RKO (cell line): ENCODE measurements around the gene TDRD9.

Source experiments
- DNase-seq: peaks from one replicate; pipeline ENCODE4 v3.0.0-alpha.2; 2016; ENCODE audit warnings: low spot score

Gene TDRD9

DNA sequence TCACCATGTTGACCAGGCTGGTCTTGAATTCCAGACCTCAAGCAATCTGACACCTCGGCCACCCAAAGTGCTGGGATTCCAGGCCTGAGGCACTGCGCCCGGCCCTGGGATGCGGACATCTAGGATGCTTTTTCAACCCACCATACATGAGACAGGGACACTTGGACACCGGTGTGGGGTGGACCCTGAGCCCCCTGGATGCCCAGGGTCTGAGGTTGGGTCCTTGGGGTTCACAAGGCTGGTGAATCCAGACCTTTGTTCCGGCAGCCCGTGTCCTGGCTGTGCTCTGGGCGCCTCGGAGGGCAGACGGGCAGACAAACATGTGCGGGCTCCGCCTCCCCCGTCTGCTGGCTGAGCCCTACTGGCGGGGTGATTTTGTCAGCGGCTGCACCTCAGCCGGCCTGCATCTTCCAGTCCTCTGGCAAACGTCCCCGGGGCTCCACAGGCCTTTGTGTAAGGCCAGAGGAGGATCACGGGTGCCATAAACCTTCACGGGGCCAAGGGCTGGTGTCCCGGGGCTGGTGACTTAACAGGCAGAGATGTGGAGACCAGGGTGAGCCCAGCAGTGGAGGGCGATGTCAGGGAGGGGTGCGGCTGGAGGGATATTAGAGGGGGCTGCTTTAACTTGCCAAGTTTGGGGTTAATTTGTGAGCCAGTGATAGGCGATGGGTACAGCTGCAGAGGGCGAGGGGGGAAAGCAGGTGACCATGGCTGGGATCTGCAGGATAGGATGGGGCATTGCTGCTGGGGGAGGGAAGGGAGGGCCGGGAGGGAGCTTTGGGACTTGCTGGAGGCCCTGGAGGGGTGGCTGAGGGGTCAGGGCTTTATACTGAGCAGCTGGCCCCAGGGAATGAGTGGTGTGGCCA, 163.0 kb downstream of the TDRD9 start:
- DNase-seq: no peak

DNA sequence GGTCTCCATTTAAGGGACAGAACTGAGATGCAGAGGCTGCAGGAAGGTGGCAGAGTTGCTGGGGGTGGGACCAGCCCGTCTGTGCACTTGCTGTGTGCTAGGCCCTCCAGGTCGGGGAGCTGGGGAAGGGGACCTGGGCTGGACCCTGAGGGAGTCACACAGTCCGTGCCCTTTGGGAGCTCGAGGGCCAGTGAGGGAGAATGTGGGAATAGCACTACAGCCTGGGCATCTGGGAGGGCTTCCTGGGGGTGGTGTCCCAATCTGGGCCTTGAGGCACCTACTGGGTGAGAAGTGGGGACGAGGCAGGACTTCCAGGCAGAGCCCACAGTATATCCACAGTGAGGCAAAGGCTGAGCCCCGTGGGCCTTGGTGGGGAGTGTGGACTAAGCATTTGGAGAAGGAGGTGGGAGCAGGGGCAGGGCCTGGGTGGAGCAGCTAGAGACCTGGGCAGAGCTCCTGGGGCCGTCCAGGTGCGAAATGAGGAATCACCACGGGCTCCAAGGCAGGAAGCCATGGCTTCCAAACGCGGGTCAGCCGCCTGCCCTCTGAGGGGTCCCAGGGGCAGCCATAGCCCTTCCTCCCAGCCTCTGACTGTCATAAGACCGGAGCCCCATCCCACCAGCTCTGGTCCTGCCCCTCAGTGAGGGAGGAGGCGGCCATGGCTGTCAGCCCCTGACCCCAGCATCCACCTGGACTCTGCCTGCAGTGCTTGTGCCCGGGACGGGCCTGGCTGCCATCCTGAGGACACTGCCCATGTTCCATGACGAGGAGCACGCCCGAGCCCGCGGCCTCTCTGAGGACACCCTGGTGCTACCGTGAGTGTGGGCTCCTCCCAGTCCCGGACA, 163.9 kb downstream of the TDRD9 start:
- no peak for DNase-seq

DNA sequence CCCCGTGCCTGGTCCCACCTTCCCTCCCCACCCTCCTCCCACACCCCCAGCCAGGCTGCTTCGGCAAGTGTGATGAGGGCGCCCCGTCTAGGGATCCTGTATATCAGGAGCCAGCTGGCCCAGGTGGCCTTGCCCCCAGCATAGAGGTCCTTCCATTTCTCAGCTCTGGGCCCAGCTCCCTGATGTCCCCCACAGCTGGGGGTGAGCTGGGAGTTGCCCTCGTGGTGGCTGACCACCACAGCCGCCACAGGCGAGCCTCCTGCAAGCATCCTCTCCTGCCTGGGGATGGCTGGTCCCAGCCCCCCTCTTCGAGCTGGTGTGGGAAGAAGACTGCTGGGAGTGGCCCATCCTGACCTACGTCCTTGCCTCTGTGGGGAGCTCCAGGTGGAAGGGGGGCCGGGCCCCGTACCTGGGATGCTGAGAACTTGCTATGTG, 164.7 kb downstream of the TDRD9 start:
- DNase-seq: no peak

GRCh38 chr14:104093366-104094055, 165.3 kb downstream of the TDRD9 start:
- DNase-seq: no peak

- no peak for DNase-seq
These were observed 165.9 kb downstream of the TDRD9 start for GRCh38 chr14:104094056-104094708.

DNA sequence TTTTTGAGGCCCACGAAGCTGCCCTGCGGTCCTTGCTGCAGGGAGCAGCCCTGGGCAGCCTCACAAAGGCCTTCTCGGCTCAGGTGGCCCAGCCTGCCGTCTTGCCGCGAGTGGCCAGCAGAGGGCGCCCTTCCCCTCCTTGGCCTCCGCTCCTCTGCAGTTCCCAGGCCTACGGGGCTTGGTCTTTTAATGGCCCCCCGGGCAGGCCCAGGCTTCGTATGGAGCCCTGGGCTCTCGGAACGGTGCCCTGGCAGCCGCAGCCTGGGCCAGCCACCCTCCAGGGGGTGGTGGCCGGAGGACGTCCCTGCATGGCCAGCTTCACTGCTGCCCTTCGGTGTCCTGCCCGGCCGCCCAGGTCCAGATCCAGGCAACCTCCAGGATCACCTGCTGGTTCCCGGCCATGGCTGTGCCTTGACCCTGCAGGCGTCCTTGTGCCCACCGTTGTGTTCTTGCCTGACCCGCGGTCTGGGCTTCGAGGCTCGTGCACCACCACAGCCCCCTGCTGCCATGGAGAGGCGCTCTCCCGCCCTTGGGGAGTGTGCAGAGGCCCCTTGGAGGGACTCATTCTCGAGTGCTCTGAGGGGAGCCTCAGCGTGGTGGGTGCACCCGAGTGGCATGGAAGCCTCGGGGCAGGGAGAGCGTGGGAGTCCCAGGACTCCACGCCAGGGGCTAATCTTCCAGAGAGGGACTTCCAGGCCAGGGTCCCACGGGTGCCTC, 166.6 kb downstream of the TDRD9 start:
- DNase-seq: peak; percentile 25

- no peak for DNase-seq
These were observed 167.4 kb downstream of the TDRD9 start for GRCh38 chr14:104095426-104096310.

DNA sequence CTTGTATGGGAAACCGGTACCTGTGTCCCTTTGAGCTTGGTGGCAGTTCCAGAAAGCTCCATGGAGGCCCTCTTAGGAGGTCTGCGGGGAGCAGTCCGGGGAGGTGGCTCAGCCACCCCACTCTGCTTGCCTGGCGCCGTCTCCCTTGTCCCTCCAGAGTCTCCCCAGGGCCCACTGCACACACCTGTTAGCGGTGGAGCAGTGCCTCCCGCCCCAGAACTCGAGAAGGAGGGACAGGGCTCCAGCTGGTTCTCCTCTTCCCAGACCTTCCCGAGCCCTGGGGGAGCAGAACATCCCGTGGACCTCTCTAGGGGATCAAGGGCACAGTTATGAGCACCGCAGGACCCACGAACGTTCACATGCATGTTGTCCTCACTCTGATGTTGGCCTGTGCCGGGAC, 168.1 kb downstream of the TDRD9 start:
- no peak for DNase-seq

DNA sequence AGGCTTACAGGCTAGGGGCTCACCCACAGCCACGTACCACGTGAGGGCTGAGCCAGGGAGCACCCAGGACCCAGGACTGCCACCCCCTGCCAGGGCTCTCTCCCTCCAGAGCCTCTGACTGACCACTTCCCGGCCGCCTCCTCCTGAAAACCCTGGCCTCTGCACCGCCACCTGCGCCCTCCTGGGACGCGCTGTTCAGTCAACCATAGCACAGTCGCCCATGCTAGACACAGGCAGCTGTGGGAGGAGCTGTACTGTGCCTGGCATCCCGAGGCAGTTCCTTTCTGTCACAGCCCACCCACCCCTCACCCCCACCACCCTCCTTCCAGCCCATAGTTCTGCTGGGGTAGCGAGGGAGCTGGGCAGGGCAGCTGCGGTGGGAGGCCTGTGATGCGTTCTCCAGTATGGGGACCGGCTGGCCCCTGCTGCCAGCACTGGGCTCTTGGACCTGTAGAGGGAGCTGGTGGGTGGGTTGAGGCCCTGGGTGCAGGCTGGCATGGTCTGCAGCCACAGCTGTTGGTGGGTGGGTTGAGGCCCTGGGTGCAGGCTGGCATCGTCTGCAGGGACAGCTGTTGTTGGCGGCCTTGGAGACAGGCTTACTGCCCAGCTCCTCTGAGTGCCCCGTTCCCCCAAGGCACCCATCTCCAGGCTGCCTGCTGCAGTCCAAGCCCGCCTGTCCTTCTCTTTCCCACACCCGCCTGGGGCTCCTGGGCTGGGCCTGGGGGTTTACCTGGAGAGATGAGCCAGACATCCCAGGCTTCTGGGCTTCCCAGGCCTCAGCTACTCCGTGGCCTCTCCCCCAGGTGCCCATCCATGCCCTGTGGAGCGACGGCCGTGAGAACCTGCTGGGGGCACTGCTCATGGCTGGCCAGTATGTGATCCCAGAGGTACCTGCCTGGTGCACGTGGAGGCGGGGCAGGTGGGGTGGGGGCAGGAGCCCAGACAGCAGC, 168.8 kb downstream of the TDRD9 start:
- DNase-seq: no peak

DNA sequence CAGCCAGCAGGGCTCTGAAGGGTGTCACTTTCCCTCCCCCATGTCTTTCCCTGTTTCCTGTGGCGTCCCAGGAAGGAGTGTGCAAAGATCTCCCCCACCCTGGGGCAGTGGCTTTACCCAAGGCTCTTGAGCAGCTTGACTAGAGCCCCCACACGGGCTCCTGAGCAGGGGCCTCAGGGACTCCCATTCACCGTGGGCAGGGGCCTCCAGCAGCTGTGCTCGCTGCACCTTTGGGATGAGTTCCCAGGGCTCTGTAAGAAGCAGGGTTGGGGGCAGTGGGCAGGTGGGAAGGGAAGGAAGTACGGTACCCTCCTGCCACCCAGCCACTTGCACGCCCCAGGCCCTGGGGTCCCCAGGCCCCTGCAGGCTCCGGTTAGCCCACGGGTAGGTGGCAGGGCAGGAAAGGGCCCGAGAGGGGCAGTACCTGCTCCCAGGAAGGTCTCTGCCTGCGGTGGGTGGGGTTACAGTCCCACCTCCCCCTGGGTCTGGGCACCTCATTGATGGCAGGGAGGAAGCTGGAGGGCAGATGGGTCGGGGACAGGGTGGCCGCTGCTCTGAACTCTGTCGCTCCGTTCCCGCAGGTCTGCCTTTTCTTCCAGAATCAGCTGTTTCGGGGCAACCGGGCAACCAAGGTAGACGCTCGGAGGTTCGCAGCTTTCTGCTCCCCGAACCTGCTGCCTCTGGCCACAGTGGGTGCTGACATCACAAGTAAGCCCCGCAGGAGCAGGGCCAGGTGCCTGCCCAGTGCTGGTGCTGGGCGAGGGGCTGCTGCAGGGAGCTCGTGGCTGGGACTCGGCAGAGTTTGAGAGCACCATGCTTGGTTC, 170.2 kb downstream of the TDRD9 start:
- DNase-seq: no peak

GRCh38 chr14:104099096-104100041, 171.1 kb downstream of the TDRD9 start:
- no peak for DNase-seq

GRCh38 chr14:104100171-104101085, 172.2 kb downstream of the TDRD9 start:
- no peak for DNase-seq

- DNase-seq: no peak
These were observed 172.9 kb downstream of the TDRD9 start for GRCh38 chr14:104101086-104101621.

DNA sequence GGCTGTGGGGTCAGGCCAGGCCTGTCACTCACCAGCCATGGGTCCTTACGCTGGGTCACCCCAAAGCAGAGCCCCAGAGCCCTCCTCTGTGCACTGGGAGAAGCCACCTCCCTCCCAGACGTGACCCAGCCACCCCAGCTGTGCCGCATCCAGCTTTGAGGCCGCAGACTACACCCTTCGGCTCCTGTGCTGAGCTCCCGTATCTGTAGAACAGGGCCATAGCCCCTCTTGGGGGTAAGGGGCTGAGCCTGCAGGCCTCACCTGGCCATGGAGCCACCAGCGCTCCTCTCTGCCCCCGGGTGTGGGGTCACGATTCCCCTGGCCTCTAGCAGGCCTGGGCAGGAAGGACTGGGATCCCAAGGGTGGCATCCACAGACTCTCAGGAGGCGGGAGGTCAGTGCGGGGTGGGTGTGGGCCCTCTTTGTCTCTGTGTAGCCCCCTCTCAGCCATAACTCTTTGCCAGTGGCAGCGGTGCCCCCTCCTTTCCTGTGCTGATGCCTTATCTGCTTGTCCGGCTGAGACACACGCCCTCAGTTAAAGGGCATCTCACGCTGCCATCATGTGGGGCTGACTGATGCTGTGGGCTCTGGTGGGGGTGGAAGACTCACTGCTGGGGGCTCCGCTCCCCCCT, 173.5 kb downstream of the TDRD9 start:
- no peak for DNase-seq
